Eye (tissue), 1 donor: ENCODE results near the gene HDLBP.

Experiments used
- DNase-seq: peaks from one replicate; pipeline ENCODE4 v3.0.0-alpha.2; 2015

Gene HDLBP

DNA sequence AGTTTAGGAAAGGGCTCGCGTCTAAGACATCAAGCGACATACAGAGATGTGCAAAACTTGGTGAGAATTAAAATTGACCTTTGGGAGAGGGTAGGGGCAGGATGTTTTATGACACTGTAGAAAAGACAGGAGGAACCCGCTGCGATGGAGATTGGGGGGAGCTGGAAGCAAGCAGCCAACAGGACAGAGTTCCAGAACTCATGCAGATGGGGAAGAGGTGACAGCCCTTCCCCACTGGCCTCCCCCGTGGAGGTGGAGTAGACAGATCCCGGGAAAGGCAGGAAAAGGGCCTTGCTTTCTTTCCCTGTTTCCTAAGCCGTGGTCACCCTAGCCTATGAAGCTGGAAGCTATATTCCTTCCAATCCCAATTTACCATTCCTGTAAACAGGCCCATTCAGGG lies 87.9 kb downstream of the HDLBP start:
- no peak for DNase-seq

DNA sequence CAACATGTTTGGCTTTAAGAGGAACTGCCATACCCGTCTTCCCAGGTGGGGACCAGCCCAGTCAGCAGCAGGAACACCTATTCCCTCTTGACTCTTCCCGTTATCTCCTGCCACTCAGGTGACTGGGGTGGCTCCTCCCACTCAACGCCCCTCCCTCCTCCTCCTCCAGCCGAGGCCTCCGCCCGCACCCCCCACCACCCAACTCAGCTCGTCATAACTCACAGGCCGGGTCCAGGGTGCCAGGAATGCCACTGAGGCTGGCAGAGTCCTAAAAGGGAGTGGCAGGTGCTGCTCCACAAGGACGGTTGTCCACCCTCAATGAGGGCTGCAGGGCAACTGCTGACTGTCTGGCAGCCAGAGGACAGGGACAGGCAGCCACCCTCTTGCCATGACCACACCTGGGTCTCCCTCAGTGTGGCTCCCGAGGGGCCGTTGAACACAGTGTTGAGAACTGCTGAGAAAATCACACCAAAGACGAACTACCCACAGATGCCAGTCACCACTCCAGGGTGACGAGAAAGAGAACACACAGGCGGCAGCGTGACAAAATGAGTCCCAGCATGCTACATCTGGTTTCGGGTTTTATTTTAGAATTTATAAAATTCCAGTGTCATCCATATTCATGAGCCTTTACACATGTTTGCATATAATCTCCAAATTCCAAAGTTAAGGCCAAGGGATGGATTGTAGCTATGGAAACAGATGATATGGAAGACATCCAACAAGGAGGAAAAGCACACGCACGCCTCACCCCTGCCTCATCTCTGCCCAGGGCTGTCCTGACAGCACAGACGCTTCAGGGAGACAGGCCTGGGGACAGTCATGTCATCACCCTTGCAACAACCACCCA lies 88.5 kb downstream of the HDLBP start:
- DNase-seq: peak; percentile 51

DNA sequence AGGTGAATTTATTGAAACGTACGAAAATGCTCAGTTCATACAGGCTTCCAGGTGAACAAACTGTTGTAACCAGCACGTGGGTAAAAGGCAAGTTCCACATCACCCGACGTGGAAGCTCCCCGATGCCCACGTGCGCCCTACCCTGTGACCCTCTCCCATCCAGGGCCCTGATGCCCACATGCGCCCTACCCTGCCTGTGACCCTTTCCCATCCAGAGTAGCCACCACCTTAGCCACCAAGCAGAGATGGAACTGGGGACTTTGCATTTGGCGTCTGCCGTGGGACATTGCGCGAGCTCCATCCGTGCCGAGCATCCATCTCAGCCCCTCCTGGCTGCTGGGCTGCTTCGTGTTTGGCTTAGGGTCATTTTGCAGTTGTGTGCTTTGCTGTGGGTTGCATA lies 89.5 kb downstream of the HDLBP start:
- DNase-seq: no peak

DNA sequence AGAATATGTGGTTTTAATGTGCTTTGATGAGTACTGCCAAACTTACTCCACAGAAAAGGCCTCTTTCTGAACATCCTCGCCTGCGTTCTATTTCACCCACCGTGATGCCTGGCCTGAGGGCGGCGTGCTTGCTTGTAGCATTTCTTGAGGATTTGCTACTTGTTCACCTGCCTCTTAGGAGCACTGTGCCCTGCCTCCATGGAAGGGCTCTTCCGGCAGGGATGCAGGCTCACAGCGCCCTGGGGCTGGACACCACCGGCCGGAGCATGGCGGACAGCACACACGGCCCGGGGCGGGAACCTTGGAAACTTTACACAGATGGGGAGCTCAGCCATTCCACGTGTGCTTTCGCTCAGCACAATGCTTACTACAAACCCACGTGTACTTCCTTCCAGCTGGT lies 89.9 kb downstream of the HDLBP start:
- no peak for DNase-seq

DNA sequence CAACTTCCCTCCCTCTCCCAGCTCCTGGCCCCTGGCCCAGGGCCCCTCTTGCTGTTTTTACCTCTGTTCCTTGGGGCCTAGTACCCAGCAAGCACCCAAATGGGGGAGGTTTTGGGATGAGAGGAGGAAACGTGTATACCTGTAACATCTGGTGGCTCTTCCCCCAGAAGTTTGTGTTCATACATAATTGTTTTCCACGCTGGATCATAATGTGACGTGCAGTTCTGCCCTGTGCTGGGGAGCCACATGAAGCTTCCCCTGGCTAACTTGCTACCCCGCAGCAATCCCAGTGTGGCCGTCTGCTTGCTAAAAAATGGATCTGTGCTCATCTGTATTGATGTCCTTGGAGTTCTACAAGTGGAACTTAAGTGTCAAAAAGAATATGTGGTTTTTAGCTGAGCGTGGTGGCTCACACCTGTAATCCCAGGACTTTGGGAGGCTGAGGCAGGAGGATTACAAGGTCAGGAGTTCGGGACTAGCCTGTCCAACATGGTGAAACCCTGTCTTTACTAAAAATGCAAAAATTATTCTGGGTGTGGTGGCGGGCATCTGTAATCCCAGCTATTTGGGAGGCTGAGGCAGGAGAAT lies 90.5 kb downstream of the HDLBP start:
- DNase-seq: peak; percentile 21

DNA sequence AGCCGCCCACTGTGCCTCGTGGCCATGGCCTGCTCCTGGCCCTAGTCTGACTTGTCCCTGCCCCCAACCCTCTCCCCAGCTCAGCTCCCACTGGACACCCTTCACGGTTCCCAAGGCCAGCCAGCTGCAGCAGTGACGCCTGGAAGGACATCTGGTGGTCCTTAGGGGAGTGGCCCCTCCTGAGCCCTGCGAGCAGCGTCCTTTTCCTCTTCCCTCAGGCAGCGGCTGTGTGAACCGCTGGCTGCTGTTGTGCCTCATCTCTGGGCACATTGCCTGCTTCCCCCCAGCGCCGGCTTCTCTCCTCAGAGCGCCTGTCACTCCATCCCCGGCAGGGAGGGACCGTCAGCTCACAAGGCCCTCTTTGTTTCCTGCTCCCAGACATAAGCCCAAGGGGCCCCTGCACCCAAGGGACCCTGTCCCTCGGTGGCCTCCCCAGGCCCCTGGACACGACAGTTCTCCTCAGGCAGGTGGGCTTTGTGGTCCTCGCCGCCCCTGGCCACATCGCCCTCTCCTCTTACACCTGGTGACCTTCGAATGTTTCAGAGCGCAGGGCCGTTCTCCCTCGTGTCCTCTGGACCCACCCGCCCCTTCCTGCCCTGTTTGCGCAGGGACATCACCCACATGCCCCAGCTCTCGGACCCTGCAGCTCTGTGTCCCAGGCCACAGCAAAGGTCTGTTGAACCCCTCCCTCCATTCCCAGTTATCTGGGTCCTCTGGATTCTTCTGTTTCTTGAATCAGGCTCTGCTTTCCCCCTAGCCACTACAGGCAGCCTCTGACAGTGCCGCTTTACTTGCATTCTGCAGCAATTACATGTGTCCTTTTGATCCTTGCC lies 91.2 kb downstream of the HDLBP start:
- peak; percentile 79 for DNase-seq

DNA sequence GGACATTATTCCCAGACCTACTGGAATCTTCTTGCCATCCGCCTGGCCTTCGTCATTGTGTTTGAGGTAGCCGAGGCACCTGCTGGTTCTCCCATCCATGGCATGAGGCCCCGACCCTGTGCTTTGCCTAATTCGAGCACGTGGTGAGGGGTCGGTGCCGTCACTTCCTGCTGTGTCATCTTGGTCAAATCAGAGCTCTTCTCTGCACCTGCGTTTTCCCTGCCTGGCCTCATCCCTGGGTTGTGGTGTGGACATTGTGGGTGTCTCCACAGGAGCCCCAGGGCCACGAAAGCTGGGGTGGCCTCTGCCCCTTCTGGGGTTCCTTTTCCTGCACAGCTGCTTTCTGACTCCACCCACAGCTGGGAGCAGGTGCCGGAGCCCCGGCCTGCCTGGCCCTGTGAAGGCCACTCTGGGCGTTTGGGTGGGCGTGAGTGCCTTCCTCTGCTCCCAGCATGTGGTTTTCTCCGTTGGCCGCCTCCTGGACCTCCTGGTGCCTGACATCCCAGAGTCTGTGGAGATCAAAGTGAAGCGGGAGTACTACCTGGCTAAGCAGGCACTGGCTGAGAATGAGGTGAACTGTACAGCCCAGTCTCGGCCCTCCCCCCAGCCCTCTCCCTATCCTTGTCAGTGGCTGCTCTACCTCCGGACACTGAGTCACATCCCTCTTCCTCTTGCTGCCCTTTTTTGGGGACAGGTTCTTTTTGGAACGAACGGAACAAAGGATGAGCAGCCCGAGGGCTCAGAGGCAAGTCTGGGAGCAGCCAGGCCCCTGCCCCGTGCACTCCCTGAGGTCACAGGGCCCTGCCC lies 92.1 kb downstream of the HDLBP start:
- no peak for DNase-seq

DNA sequence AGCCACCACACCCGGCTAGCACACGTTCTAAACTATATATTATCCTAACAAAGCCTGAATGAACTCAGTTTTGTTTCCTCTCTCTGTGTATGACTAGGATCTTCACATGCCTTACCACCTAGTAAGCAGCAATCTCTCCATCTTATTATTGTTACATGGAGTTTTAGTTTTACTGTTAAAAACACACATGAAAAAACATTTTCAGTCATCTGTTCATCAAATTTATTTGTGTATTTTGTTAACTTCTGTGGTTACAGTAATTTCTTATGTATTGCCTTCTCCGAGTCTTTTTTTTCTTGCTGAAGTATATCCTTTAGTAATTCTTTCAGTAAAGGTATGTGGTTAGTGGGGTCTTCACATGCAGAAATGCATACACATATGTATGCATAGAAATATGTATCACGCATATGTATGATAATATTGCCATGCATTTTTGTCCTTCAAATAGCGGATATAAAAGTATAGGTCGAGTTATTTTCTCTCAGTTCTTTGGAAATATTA lies 95.6 kb downstream of the HDLBP start:
- no peak for DNase-seq

DNA sequence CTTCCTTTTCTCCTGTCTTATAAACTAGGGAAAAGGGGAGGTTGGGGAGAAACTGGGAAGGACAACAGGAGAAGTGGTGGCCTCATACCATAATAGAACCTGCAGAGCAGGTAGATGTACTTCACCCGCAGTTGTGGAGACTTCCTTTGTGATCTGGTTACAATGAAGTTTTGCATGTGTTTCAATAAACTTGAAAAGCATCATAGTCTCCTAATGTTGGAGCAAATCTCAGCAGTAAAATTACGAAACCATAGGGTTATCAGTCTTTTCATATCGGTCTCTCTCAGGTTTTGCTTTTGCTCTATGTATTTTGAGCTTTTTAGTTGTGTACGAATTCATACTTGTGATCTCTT lies 96.5 kb downstream of the HDLBP start:
- peak; percentile 33 for DNase-seq

DNA sequence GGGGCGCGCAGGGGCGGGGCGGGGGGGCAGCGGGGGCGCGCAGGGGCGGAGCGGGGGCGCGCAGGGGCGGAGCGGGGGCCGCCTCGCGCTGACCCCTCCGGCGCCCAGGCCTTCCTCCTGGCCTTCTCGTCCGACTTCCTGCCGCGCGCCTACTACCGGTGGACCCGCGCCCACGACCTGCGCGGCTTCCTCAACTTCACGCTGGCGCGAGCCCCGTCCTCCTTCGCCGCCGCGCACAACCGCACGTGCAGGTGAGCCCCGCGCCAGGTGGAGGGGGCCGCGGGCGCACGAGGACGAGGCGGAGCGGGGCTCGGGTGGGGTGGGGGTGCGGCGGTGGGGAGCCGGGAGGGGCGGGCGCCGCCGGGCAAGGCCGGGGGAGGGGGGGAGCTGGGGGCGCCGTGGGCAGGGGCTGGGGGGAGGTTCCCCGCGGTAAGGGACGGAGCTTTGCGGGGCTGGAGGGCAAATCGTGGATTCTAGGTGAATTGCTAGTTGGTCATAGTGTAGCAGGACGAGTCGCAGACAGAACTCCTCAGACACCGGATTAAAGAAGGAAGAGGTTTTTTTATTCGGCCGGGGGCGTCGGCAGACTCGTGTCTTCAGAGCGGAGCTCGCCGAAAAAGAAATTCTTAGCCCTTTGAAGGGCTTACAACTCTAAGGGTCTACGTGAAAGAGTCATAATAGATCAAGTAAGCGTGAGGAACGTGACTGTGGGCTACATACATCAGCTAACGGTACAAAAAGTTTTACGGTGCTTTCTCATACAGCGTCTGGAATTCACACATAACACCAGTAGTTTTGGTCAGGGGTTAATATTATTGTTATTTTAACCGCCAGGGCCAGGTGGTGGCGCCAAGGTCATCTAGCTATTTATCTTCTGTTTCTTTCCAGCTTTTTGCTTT lies 97.1 kb downstream of the HDLBP start:
- peak; percentile 74 for DNase-seq

DNA sequence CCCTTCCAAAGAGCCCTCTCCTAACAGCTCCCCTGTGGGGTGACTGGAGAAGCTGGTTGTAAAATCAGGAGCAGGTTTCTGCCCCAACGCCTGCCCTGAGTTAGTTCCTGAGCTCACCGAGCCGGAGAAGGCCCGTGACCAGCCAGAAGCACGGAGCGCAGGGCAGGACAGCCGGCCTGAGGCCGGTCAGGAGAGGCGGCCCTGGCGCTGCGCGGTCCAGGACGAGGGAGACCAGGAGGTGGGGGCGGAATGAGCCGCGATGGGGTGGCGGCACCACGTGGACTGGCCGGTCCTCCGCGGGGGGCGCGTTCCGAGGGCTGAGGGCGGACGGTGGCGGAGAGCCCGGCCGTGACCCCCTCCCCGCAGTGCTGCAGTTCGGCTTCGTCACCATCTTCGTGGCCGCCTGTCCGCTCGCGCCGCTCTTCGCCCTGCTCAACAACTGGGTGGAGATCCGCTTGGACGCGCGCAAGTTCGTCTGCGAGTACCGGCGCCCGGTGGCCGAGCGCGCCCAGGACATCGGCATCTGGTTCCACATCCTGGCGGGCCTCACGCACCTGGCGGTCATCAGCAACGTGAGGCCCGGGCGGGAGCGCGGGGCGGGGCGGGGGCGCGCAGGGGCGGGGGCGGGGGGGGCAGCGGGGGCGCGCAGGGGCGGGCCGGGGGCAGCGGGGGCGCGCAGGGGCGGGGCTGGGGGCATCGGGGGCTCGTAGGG lies 98.0 kb downstream of the HDLBP start:
- DNase-seq: peak; percentile 85

DNA sequence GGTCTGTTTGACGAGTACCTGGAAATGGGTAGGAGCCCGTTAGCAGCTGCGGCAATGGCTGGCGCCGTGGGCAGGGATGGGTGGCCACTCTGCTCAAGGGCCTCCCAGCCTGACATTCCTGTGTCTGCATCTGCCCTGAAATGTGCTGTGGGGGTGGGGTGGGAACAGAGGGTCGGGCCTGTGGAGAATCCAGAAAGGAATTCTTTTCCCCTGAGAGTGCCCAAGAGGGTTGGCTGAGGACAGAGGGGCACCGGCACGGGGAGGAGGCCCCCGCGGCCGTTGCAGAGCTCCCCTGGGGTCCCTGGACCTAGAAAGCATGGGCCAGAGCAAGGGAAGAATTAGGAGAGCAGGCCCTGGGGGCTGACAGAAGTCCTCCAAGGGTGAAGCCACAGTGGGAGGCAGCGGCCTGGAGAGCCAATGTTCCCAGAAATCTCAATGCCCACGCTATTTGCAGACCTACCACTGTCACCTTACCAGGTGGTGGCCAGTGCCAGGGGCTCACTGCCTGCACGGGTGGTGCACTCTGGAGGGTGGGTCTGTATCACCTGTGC lies 99.2 kb downstream of the HDLBP start:
- peak; percentile 61 for DNase-seq

DNA sequence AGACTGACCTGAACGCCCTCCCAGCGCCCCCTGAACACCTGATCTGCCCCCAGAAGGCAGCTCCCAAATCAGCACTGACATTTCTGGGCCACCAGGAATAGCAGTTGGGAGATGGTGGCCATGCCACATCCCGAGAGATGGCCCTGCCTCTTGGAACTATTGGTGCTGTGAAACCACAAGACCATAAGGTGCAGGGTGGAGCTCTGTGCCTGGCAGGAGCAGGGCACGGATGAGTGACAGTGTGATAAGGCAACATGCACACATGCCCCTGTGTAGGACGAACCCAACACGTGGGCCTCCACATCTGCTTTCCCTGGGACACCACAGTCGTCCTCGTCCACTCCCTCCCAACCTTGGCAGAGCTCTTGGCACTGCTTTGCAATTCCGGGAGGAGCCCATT lies 100.1 kb downstream of the HDLBP start:
- DNase-seq: no peak

DNA sequence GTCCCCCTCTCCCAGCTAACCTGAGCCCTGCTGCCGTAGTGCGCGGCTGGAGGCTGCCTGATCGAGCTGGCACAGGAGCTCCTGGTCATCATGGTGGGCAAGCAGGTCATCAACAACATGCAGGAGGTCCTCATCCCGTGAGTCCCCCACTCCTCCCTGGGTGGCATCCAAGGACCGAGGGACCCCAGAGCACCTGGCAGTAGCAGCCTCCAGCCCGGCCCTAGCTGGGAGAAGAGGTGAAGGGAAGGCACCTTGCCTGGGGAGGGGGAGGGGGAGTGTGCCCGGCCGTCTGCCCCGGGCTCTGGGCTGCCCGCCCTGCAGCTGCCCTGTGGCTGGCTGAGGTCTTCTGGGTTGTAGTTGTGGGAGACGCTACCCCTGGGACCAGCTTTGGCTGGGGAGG lies 100.7 kb downstream of the HDLBP start:
- DNase-seq: no peak

DNA sequence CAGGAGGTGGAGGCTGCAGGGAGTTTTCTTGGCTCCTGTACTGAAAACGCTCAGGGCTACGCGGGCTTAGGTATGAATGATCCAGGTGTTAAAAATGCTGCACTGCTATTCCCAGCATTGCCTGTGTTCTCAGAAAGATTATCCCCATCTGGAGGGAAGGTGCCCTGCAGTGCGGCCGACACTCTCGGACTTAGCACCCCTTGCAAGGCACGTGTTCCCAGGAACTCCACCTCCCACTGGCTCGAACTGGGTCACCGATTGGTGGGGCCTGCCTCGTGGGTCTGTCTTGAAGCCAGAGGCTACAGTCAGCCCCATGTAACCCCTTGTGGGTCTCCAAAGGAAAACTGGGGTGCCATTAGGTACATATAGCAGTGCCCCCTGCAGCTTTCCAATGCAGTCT lies 101.3 kb downstream of the HDLBP start:
- no peak for DNase-seq

DNA sequence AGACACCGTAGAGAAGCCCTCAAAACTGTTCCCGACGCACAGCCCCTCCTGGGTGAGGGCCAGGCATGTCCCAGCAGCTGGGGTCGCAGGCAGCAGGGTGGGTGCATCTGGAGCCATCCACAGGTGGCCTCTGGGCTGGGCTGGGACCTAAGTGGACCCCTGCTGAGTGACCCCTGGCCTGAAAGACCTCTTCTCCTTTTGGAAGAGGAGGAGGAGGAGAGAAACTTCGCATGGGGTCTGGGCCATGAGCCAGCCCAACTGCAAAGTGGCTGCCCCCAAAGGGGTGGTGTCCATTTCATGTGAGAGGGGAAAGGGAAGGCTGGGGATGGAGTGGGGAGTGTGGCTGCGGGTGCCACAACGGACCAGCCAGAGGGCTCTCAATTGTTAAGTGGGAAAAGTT lies 101.9 kb downstream of the HDLBP start:
- no peak for DNase-seq

DNA sequence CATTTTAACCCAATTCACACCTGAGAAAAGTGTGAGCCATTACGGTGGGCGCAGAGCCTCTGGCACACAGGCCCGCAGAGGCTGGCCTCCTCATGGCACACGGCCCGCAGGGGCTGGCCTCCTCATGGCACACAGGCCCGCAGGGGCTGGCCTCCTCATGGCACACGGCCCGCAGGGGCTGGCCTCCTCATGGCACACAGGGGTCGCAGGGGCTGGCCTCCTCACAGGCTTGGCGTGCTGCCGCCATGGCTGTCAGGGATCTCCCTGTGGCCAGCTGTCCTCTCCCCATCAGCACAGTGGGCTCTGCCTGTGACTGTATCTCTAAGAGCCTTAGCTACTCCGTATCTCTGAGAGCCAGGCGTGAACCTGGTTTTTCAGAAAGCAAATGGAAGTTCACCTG lies 102.4 kb downstream of the HDLBP start:
- DNase-seq: no peak

DNA sequence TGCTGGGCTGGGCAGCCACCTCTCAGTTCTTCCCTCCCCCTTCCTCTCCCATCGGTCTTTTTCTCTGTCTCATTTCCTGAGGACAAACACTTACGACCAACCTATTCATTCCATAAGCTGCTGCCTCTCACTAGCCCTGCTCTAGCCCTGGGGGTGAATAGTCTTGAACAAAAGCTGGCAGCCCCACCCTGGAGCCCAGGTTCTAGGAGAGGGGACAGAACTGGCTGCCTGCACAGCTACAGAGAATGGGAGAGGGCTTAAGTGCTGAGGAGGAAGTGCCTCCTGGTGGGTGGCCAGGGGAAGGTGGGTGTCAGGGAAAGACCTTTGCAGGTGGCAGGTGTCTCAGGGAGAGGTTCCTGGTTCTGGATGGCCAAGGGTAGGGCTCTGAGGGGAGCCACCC lies 104.2 kb downstream of the HDLBP start:
- DNase-seq: no peak

DNA sequence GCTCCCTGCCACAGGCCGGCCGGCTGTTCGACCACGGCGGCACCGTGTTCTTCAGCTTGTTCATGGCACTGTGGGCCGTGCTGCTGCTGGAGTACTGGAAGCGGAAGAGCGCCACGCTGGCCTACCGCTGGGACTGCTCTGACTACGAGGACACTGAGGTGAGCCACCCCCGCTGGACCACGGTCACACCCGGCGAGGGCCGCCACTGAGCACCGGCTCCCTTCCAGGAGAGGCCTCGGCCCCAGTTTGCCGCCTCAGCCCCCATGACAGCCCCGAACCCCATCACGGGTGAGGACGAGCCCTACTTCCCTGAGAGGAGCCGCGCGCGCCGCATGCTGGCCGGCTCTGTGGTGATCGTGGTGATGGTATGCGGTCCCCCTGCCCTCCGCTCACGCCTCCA lies 106.2 kb downstream of the HDLBP start:
- DNase-seq: no peak

DNA sequence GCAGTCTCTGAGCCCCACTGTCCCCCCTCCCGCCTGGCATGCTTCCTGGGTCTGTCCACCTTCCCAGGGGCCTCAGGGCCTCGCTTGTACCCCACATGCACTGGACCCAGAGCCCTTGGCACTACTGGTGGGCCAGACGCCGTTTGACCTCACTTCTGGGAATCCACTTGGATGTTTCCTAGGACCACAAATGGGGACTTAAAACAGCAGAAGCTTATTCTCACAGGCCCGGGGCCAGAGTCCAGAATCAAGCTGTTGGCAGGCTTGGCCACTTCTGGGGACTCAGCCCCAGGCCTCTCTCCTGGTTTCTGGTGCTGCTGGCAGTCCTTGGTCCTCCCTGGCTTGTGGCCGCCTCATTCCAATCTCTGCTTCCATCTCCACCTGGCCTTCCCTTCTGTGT lies 107.4 kb downstream of the HDLBP start:
- no peak for DNase-seq

DNA sequence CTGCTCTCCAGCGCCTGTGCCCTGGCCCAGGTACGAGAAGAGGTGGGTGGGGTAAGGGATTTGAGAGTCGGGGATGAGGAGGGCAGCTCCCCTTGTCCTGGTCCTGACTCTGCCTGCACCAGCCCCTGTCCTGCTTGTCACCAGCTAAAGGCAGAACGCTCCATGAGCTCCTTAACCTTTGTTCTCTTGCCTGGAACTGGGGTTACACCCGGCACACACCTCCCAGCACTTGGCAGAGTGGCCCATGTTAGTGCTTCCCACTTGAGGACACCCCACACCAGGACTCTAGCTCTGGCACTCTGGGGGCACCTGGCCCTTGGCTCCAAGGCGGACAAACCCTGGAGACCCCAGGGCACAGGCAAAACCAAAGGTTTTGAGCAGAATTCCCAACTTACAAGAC lies 107.8 kb downstream of the HDLBP start:
- DNase-seq: no peak
